Colonic mucosa (tissue), 4 donors: ENCODE data around the gene HOXD3. TPM values are rescaled to one million over a fixed set of nuclear protein-coding genes. Genes with fewer than 3 reads are reported as not detected.
A peak's percentile ranks its signal among the peaks of the same experiment; 100 is the strongest.

Source experiments
- DNase-seq: peaks from one replicate; pipeline ENCODE4 v3.0.0-alpha.2; 2020
- H3K27ac ChIP-seq: fragments of 200-600 bp; one replicate; pipeline ENCODE4 v1.8.0; 2021
- H3K27me3 ChIP-seq: fragments of 200-600 bp; one replicate; pipeline ENCODE4 v1.8.0; 2021
- H3K36me3 ChIP-seq: fragments of 200-600 bp; one replicate; pipeline ENCODE4 v1.8.0; 2021
- H3K4me1 ChIP-seq: fragments of 200-600 bp; one replicate; pipeline ENCODE4 v1.8.0; 2021; ENCODE audit warnings: mild to moderate bottlenecking
- H3K4me3 ChIP-seq: fragments of 200-600 bp; one replicate; pipeline ENCODE4 v1.8.0; 2021
- H3K9ac ChIP-seq, 2 donors: one replicate each; pipeline ENCODE4 v1.7.0; 2013; ENCODE audit warnings: control low read depth in 2 of 2, low read depth in 2 of 2, low read length in 2 of 2
- H3K9me3 ChIP-seq: fragments of 200-600 bp; one replicate; pipeline ENCODE4 v1.8.0; 2021
- CTCF ChIP-seq: fragments of 200-600 bp; IDR thresholded peaks from one replicate; pipeline ENCODE4 v1.8.0; 2022; ENCODE audit warnings: antibody characterized with exemption, mild to moderate bottlenecking
- intact Hi-C: fragments of 100-400 bp; cut with DNase I; formaldehyde crosslinking; loops from one replicate; pipeline ENCODE4 v1.14.1; 2022
- total RNA-seq, 2 donors: library from RNA; stranded (reverse); fragmentation: NEBNext Ultra II Directional in 1 of 2; extraction: Animal tissue kit (Norgen Biotek cat#: 25700) in 1 of 2; gene quantifications; one replicate each; pipeline ENCODE4 v1.2.1, GENCODE V29; 2021
- donor health status: healthy.
- donor health status: DM: no; HTN: no; CAD: no.
- donor health status: DM: no; HTN: no; CAD: no.

Gene HOXD3
- total RNA-seq, 2 donors from 2014 or later: 3.2 to 4.6 TPM

- no peak overlapping the region for H3K27ac ChIP-seq
- H3K36me3 ChIP-seq: no peaks in the 10 kb centered on the region
- peaks cover 21% of the 10 kb centered on the region for H3K27me3 ChIP-seq
- DNase-seq: no peak
- no peaks in the 10 kb centered on the region for H3K4me1 ChIP-seq
- intact Hi-C loops: no loop called here
- H3K9ac ChIP-seq: no peak overlapping the region
- peak overlapping the region; percentile 16 for H3K4me3 ChIP-seq
- no peak for TF ChIP-seq CTCF
- no peaks in the 10 kb centered on the region for H3K9me3 ChIP-seq
Observed at GRCh38 chr2:176173567-176174381, 16.7 kb downstream of the HOXD3 start.

- Histone ChIP-seq H3K36me3 (no peaks in the 10 kb centered on the region), H3K4me3 (peak overlapping the region; percentile 16), H3K27me3 (peaks cover 21% of the 10 kb centered on the region), H3K9ac (peak overlapping the region in 1 of 2 donors; percentile 26), H3K27ac (peak overlapping the region; percentile 3), H3K4me1 (no peaks in the 10 kb centered on the region), H3K9me3 (no peaks in the 10 kb centered on the region)
- intact Hi-C loops: no loop called here
- no peak for TF ChIP-seq CTCF
- DNase-seq: no peak
Observed at GRCh38 chr2:176174382-176174823, 17.3 kb downstream of the HOXD3 start.

- no peaks in the 10 kb centered on the region for H3K9me3 ChIP-seq
- DNase-seq: peak; percentile 63
- H3K4me1 ChIP-seq: no peaks in the 10 kb centered on the region
- peak overlapping the region; percentile 16 for H3K4me3 ChIP-seq
- peak overlapping the region; percentile 3 for H3K27ac ChIP-seq
- no peak for TF ChIP-seq CTCF
- peaks cover 21% of the 10 kb centered on the region for H3K27me3 ChIP-seq
- H3K36me3 ChIP-seq: no peaks in the 10 kb centered on the region
- intact Hi-C loops: no loop called here
- peak overlapping the region in 1 of 2 donors; percentile 26 for H3K9ac ChIP-seq
Observed at GRCh38 chr2:176174824-176175708, 18.0 kb downstream of the HOXD3 start.

GRCh38 chr2:176175709-176176607 lies 18.9 kb downstream of the HOXD3 start:
- H3K27ac ChIP-seq: no peak overlapping the region
- H3K27me3 ChIP-seq: peaks cover 21% of the 10 kb centered on the region

More at GRCh38 chr2:176175709-176176607, 18.9 kb downstream of the HOXD3 start:
- Histone ChIP-seq H3K9me3 (no peaks in the 10 kb centered on the region), H3K4me3 (no peak overlapping the region), H3K36me3 (no peaks in the 10 kb centered on the region), H3K9ac (no peak overlapping the region), H3K4me1 (no peaks in the 10 kb centered on the region)
- intact Hi-C loops: no loop called here
- no peak for TF ChIP-seq CTCF
- no peak for DNase-seq
